Activated naive CD8-positive, alpha-beta T cell treated with anti-CD3 and anti-CD28 coated beads, Interleukin-2, amount 10 ng/mL, durations not matched to agents 7 days and 5 days (primary cell): Measurements from ENCODE around the gene DNAAF8. TPM values are rescaled to one million over a fixed set of nuclear protein-coding genes. Genes with fewer than 3 reads are reported as not detected.

ENCODE experiments used
- ATAC-seq: fragments of 150-1000 bp; cut with Tn5 transposase; one replicate; pipeline ENCODE4 v1.10.0; 2021; ENCODE audit warnings: low read depth, moderate library complexity
- POLR2A ChIA-PET: fragments of 350-600 bp; sonication (Branson Sonifier 250); formaldehyde crosslinking; loops from one replicate; lab custom pipeline; 2021; ENCODE audit warnings: antibody characterized with exemption; lab: Charles Lee
- DNase-seq: peaks from one replicate; pipeline ENCODE4 v3.0.0; 2021
- H3K27ac Mint-ChIP-seq: one replicate; pipeline ENCODE4 v1.8.0; 2022; ENCODE audit warnings: mild to moderate bottlenecking, mixed read lengths
- H3K27me3 Mint-ChIP-seq: one replicate; pipeline ENCODE4 v1.8.0; 2022; ENCODE audit warnings: mild to moderate bottlenecking, moderate library complexity, mixed read lengths
- H3K36me3 Mint-ChIP-seq: one replicate; pipeline ENCODE4 v1.8.0; 2021; ENCODE audit warnings: mild to moderate bottlenecking, mixed read lengths
- H3K4me1 Mint-ChIP-seq: one replicate; pipeline ENCODE4 v1.8.0; 2021; ENCODE audit warnings: mixed read lengths
- H3K4me3 Mint-ChIP-seq: one replicate; pipeline ENCODE4 v1.8.0; 2022; ENCODE audit warnings: mild to moderate bottlenecking, moderate library complexity, mixed read lengths
- H3K9me3 Mint-ChIP-seq: one replicate; pipeline ENCODE4 v1.8.0; 2021; ENCODE audit warnings: mixed read lengths
- total RNA-seq, 2 experiments: library from RNA; stranded (reverse); gene quantifications; one replicate each; pipeline ENCODE4 v1.2.3, GENCODE V29; 2021

The DNAAF8 gene
- total RNA-seq, 2 experiments from 2014 or later = 0.23 TPM; not detected in 1

GRCh38 chr16:4787627-4788482, 53.5 kb downstream of the DNAAF8 start, which contains the start of gene SEPTIN12:
Gene SEPTIN12 (minus strand): TSS chr16:4788345. CDS start chr16:4787645, 700 bp downstream.
- H3K4me3 Mint-ChIP-seq = no peak within 1 kb of the TSS
- no peaks in the 10 kb centered on the region for H3K9me3 Mint-ChIP-seq
- ATAC-seq = no peak
- POLR2A ChIA-PET = interaction anchor here (0.5 to 1.3 kb wide), 2 partner anchors 8 to 53 kb away, joined by 3 read pairs; partner anchors contain the start of genes ANKS3 and DNAAF8
- peaks cover 2% of the 10 kb centered on the region for H3K27me3 Mint-ChIP-seq
- no peaks in the 10 kb centered on the region for H3K36me3 Mint-ChIP-seq
- DNase-seq = no peak
- H3K4me1 Mint-ChIP-seq = peaks cover 2% of the 10 kb centered on the region
- no peak within 1 kb of the TSS for H3K27ac Mint-ChIP-seq

- POLR2A ChIA-PET = interaction anchor here (1.3 kb wide), 1 partner anchor 54 kb away, joined by 3 read pairs; the partner anchor contains the start of genes ANKS3 and DNAAF8
- Mint-ChIP-seq H3K36me3 (no peaks in the 10 kb centered on the region), H3K9me3 (no peaks in the 10 kb centered on the region), H3K4me1 (peaks cover 2% of the 10 kb centered on the region), H3K27me3 (peaks cover 2% of the 10 kb centered on the region), H3K4me3 (no peak overlapping the region), H3K27ac (no peak overlapping the region)
- DNase-seq (no peak), ATAC-seq (no peak)
Observed at GRCh38 chr16:4788489-4788889, 54.2 kb downstream of the DNAAF8 start.

GRCh38 chr16:4788910-4789309, 54.6 kb downstream of the DNAAF8 start:
- Mint-ChIP-seq H3K27me3 (peaks cover 2% of the 10 kb centered on the region), H3K27ac (no peak overlapping the region), H3K9me3 (no peaks in the 10 kb centered on the region), H3K36me3 (no peaks in the 10 kb centered on the region), H3K4me1 (peaks cover 2% of the 10 kb centered on the region), H3K4me3 (no peak overlapping the region)
- DNase-seq (no peak), ATAC-seq (no peak)
- POLR2A ChIA-PET = interaction anchor here (1.3 kb wide), 1 partner anchor 54 kb away, joined by 3 read pairs; the partner anchor contains the start of genes ANKS3 and DNAAF8

GRCh38 chr16:4790261-4790660, 55.9 kb downstream of the DNAAF8 start:
- ATAC-seq (no peak), DNase-seq (no peak)
- Mint-ChIP-seq H3K27me3 (peaks cover 2% of the 10 kb centered on the region), H3K27ac (no peak overlapping the region), H3K36me3 (no peaks in the 10 kb centered on the region), H3K4me3 (no peak overlapping the region), H3K9me3 (no peaks in the 10 kb centered on the region), H3K4me1 (peaks cover 2% of the 10 kb centered on the region)
- POLR2A ChIA-PET = no interaction called here

GRCh38 chr16:4790871-4791270, 56.5 kb downstream of the DNAAF8 start:
- POLR2A ChIA-PET = no interaction called here
- Mint-ChIP-seq H3K4me1 (peaks cover 2% of the 10 kb centered on the region), H3K27ac (no peak overlapping the region), H3K4me3 (no peak overlapping the region), H3K9me3 (no peaks in the 10 kb centered on the region), H3K36me3 (no peaks in the 10 kb centered on the region), H3K27me3 (peaks cover 2% of the 10 kb centered on the region)
- DNase-seq = no peak
- no peak for ATAC-seq

GRCh38 chr16:4792951-4793513, 58.7 kb downstream of the DNAAF8 start:
- POLR2A ChIA-PET = interaction anchor here (0.7 kb wide), 1 partner anchor 9 kb away, joined by 3 read pairs; the partner anchor contains the start of gene ROGDI
- Mint-ChIP-seq H3K4me1 (peaks cover 2% of the 10 kb centered on the region), H3K27me3 (peaks cover 2% of the 10 kb centered on the region), H3K27ac (no peak overlapping the region), H3K4me3 (no peak overlapping the region), H3K36me3 (no peaks in the 10 kb centered on the region), H3K9me3 (no peaks in the 10 kb centered on the region)
- DNase-seq = no peak
- ATAC-seq = no peak

- no peak within 1 kb of the TSS for H3K27ac Mint-ChIP-seq
- ATAC-seq (no peak), DNase-seq (no peak)
- H3K36me3 Mint-ChIP-seq = no peaks in the 10 kb centered on the region
- H3K4me3 Mint-ChIP-seq = no peak within 1 kb of the TSS
- H3K27me3 Mint-ChIP-seq = no peaks in the 10 kb centered on the region
- H3K4me1 Mint-ChIP-seq = peaks cover 2% of the 10 kb centered on the region
- POLR2A ChIA-PET = no interaction called here
- no peaks in the 10 kb centered on the region for H3K9me3 Mint-ChIP-seq
Observed at GRCh38 chr16:4795181-4795827, 61.0 kb downstream of the DNAAF8 start, which contains the start of gene SMIM22. Gene SMIM22 (plus strand): TSS chr16:4795369. CDS start chr16:4795735, 366 bp downstream.

- POLR2A ChIA-PET = interaction anchor here (0.7 to 0.8 kb wide), 2 partner anchors 9 to 11 kb away, joined by 3 to 4 read pairs; no protein-coding TSS in a partner anchor
- no peak overlapping the region for H3K27ac Mint-ChIP-seq
- DNase-seq (no peak), ATAC-seq (no peak)
- H3K9me3 Mint-ChIP-seq = no peaks in the 10 kb centered on the region
- H3K36me3 Mint-ChIP-seq = no peaks in the 10 kb centered on the region
- H3K27me3 Mint-ChIP-seq = no peaks in the 10 kb centered on the region
- H3K4me3 Mint-ChIP-seq = no peak overlapping the region
- H3K4me1 Mint-ChIP-seq = peaks cover 7% of the 10 kb centered on the region
Observed at GRCh38 chr16:4795828-4796572, 61.7 kb downstream of the DNAAF8 start.

- no peak for DNase-seq
- Mint-ChIP-seq H3K27ac (no peak overlapping the region), H3K27me3 (no peaks in the 10 kb centered on the region), H3K36me3 (no peaks in the 10 kb centered on the region), H3K4me3 (no peak overlapping the region), H3K4me1 (peaks cover 5% of the 10 kb centered on the region), H3K9me3 (no peaks in the 10 kb centered on the region)
- ATAC-seq = no peak
- POLR2A ChIA-PET = interaction anchor here (0.8 kb wide), 1 partner anchor 12 kb away, joined by 4 read pairs; no protein-coding TSS in a partner anchor
Observed at GRCh38 chr16:4796982-4797804, 62.9 kb downstream of the DNAAF8 start.

- no peak for ATAC-seq
- no peak for DNase-seq
- POLR2A ChIA-PET = no interaction called here
- Mint-ChIP-seq H3K27me3 (no peaks in the 10 kb centered on the region), H3K9me3 (no peaks in the 10 kb centered on the region), H3K4me1 (peaks cover 5% of the 10 kb centered on the region), H3K27ac (no peak overlapping the region), H3K4me3 (no peak overlapping the region), H3K36me3 (no peaks in the 10 kb centered on the region)
Observed at GRCh38 chr16:4797805-4798252, 63.5 kb downstream of the DNAAF8 start.

- no peak overlapping the region for H3K27ac Mint-ChIP-seq
- H3K4me3 Mint-ChIP-seq = no peak overlapping the region
- POLR2A ChIA-PET = no interaction called here
- no peaks in the 10 kb centered on the region for H3K27me3 Mint-ChIP-seq
- no peak for DNase-seq
- no peaks in the 10 kb centered on the region for H3K36me3 Mint-ChIP-seq
- no peaks in the 10 kb centered on the region for H3K9me3 Mint-ChIP-seq
- peaks cover 9% of the 10 kb centered on the region for H3K4me1 Mint-ChIP-seq
- ATAC-seq = no peak
Observed at GRCh38 chr16:4798456-4798855, 64.1 kb downstream of the DNAAF8 start.
